Stimulated activated CD8-positive, alpha-beta memory T cell treated with anti-CD3 and anti-CD28 coated beads, Interleukin-4, amount 100 ng/mL, for 4 hours (primary cell): ENCODE measurements around the gene SCTR.

Experiments used
- DNase-seq, 2 donors: peaks; one replicate each; pipeline ENCODE4 v3.0.0-alpha.2; 2020; ENCODE audit warnings: low read depth in 2 of 2, low spot score in 1 of 2

SCTR gene

GRCh38 chr2:119431976-119432850 is 92.1 kb downstream of the SCTR start:
- DNase-seq = no peak

GRCh38 chr2:119431155-119431975 is 92.9 kb downstream of the SCTR start, which contains the start of gene TMEM37:
Gene TMEM37 (plus strand): TSS chr2:119431854. CDS start chr2:119431904, 50 bp downstream.
- no peak for DNase-seq

GRCh38 chr2:119430023-119430498 is 94.2 kb downstream of the SCTR start:
- no peak for DNase-seq

- no peak for DNase-seq
Observed at GRCh38 chr2:119429225-119429981, 94.9 kb downstream of the SCTR start.

GRCh38 chr2:119428488-119429224 is 95.6 kb downstream of the SCTR start:
- no peak for DNase-seq

- DNase-seq = no peak
Observed at GRCh38 chr2:119427756-119428155, 96.5 kb downstream of the SCTR start.

GRCh38 chr2:119426801-119427395 is 97.4 kb downstream of the SCTR start:
- no peak for DNase-seq

- DNase-seq = no peak
Observed at GRCh38 chr2:119426396-119426675, 97.9 kb downstream of the SCTR start.

GRCh38 chr2:119425620-119426395 is 98.5 kb downstream of the SCTR start:
- DNase-seq = no peak

GRCh38 chr2:119425119-119425405 is 99.2 kb downstream of the SCTR start:
- DNase-seq = no peak

GRCh38 chr2:119424284-119425118 is 99.8 kb downstream of the SCTR start:
- no peak for DNase-seq

- DNase-seq = no peak
Observed at GRCh38 chr2:119423811-119424210, 100.5 kb downstream of the SCTR start.

- no peak for DNase-seq
Observed at GRCh38 chr2:119423108-119423444, 101.2 kb downstream of the SCTR start.

- no peak for DNase-seq
Observed at GRCh38 chr2:119422360-119423107, 101.7 kb downstream of the SCTR start.

- DNase-seq = no peak
Observed at GRCh38 chr2:119421741-119422140, 102.5 kb downstream of the SCTR start.

- DNase-seq = no peak
Observed at GRCh38 chr2:119421304-119421703, 103.0 kb downstream of the SCTR start.

GRCh38 chr2:119419803-119420508 is 104.3 kb downstream of the SCTR start:
- DNase-seq = no peak

- no peak for DNase-seq
Observed at GRCh38 chr2:119419065-119419464, 105.2 kb downstream of the SCTR start.
